NCI-H1436 treated with DMSO at 0.1 percent for 48 hours (cell line): ENCODE results near the gene OR52A5.

Experiments
- DNase-seq: peaks from one replicate; lab custom pipeline; 2025; lab: John Stamatoyannopoulos, UW

OR52A5 gene

DNA sequence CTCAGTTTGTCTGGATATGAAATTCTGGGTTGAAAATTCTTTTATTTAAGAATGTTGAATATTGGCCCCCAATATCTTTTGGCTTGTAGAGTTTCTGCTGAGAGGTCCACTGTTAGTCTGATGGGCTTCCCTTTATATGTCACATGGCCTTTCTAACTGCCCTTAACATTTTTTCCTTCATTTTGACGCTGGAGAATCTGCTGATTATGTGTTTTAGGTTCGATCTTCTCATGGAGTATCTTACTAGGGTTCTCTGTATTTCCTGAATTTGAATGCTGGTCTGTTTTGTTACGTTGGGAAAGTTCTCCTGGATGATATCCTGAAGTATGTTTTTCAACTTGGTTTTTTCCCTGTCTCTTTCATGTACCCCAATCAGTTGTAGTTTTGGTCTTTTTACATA is 22.8 kb downstream of the OR52A5 start:
- no peak for DNase-seq

DNA sequence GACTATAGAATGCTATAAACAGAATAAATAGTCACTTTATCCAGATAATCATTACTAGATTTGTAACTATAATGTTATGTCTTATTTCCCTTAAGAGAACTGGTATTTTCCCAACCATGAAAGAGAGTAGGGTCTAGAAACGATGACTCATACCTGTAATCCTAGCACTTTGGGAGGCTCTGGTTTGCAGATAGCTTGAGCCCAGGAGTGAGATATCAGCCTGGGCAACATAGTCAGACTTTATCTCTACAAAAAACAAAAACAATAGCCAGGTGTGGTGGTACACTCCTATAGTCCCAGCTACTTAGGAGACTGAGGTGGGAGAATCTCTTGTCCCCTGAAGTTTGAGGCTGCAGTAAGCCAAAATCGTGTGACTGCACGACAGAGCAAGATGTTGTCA is 30.9 kb downstream of the OR52A5 start:
- DNase-seq = no peak

DNA sequence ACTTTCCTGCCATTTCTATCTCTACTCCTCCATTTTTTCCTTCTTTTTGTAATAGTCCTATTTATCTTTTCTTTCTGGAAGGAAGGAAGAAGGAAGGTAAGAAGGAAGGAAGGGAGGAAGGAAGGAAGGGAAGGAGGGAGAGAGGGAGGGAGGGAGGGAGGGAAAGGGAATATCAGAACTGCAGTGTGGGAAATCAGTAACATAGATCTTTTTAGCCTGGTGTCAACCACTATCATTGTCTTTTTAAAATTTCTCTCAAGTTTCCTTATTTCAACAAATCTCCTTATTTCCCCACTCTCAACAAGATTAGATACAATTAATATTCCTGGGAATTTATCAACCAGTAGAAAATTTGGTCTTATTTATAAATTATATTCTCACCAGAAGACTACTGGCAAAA is 35.1 kb downstream of the OR52A5 start:
- DNase-seq = no peak

DNA sequence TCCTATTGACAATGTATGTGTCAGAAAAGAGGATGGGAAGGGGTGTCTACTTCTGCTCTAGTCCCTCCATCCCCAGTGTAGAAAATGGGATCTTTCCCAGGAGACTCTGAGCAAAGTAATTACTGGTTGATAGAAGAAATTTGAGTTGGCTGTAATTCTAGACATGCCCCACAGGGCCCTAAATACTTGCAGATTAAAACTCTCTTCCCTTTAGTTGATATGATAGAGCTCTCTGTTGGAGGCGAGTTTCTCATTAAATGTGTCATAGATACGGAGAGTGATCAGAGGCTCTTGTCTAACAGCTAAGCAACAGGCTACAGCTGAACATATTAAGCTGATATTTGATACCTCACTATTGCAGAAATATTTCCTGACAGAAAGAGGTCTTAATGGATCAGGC is 35.9 kb downstream of the OR52A5 start:
- no peak for DNase-seq

DNA sequence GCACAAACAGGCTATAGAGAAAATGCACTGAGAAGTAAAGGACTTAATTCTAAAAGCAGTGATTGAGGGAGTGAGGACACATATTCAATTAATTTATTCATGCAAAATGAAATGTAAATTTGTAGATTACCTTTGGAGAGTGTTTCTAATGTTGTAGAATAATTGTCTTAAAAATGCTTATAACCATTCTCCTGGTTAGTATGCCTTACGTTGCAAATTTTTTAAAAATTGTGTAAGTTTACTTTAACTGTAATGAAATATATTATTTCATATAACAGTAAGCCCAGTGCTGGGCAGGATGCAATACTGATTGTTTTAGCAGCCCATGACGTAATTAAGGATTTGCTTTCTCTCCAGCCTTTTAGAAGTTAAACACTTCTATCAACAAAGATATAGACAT is 42.1 kb downstream of the OR52A5 start:
- no peak for DNase-seq

DNA sequence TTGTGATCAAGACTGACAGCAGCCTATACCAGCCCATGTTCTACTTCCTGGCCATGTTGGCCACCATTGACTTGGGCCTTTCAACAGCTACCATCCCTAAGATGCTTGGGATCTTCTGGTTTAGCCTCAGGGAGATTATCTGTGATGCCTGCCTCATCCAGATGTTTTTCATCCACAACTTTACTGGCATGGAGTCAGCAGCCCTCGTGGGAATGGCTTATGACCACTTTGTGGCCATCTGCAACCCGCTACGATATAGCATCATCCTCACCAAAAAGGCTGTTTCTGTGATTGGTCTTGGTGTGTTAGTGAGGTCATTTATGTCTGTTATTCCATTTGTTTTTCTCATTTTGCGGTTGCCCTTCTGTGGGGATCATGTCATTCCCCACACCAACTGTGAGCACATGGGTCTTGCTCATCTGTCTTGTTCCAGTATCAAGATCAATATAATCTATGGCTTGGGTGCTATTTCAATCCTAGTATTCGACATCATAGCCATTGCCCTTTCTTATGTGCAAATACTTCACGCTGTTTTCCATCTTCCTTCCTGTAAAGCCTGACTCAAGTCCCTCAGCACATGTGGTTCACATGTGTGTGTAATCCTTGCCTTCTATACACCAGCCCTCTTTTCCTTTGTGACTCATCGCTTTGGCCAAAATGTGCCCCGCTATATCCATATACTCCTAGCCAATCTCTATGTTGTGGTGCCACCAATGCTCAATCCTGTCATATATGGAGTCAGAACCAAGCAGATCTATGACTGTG is 45.2 kb downstream of the OR52A5 start:
- no peak for DNase-seq

DNA sequence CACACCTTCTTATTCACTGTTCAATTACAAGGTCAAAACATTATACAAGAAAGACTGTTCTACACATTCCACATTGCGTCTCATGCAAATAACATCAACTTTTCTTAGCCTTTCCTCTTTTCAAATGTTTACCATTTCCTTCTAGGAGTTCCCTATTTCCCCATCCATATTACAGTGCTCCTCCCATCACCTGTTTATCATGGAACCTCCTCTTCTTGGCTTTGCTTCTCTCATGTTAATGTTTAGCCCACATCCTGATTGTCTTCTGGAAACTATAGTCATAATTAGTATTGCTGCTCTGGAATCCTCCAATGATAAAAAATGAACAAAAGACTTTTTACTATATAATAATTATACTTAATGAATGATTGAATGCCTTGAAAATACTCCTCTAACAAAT is 47.5 kb downstream of the OR52A5 start:
- no peak for DNase-seq

DNA sequence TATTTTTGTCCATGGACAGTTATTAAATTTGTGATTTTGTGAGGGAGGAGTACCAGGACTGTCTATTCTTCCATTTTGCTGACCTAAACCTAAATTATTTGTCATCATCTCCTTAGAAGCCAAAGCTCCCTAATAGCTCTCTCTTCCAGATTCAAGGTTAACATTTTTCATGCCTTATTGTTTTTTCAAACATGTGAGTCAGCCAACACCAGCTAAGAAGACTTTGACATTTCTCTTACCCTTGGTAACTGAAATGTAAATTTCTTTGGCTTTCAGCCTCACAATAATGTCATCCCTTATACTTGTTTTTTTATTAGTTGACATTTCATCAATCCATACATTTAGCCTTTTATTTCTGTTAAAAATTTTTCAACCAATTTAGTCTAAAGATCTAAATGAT is 49.6 kb downstream of the OR52A5 start:
- no peak for DNase-seq

DNA sequence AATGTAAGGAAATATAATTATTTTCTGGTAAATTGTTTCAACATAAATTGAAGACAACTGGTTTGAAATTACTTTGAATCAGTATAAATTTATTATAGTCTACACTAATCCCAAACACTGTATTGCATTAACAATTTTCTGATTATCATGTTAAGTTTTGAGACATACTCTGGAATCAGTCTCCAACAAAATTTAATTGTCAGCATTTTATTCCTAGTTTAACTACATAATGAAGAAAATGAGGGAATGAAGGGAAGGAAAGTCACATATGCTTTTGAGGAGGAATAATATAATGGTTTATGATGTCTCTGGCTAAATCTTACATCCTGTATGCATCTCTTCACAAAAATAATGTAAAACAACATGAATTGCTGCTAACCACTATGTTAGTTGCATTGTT is 54.6 kb downstream of the OR52A5 start:
- no peak for DNase-seq

DNA sequence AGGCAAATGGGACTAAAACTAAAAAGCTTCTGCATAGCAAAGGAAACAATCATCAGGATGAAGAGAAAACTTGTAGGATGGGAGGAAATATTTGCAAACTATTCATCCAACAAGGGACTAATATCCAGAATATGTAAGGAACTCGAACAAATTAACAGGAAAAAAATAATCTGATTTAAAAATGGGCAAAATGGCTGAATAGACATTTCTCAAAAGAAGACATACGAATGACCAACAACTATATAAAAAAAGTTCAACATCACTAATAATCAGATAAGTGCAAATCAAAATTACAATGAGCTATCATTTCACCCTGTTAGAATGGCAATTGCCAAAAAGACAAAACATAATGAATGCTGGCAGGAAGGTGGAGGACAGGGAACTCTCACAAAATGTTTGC is 56.8 kb downstream of the OR52A5 start:
- DNase-seq = no peak
